ENCODE results near the gene COL5A2. TPM values are rescaled to one million over a fixed set of nuclear protein-coding genes. Genes with fewer than 3 reads are reported as not detected.

Gene COL5A2
- total RNA-seq, 4 donors from 2014 or later = 16.1 to 62.8 (median 33.1) TPM

DNA sequence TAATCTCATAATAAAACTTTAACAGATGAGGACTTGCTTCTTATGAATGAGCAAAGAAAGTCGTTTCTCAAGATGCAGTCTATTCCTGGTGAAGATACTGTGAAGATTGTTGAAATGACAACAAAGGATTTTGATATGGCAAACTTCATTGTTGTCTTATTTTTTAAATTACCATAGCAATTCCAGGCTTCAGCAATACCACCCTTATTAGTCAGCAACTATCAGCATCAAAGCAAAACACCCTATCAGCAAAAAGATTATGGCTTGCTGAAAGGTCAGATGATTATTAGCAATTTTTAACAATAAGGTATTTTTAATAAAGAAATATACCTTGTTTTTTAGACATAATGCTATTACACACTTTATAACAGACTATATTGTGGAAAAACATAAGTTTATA lies 88.3 kb downstream of the COL5A2 start:
- peaks cover 0 to 11% (median 3%) of the 10 kb centered on the region in 4 donors for H3K4me1 ChIP-seq
- TF ChIP-seq, protein P1, sequence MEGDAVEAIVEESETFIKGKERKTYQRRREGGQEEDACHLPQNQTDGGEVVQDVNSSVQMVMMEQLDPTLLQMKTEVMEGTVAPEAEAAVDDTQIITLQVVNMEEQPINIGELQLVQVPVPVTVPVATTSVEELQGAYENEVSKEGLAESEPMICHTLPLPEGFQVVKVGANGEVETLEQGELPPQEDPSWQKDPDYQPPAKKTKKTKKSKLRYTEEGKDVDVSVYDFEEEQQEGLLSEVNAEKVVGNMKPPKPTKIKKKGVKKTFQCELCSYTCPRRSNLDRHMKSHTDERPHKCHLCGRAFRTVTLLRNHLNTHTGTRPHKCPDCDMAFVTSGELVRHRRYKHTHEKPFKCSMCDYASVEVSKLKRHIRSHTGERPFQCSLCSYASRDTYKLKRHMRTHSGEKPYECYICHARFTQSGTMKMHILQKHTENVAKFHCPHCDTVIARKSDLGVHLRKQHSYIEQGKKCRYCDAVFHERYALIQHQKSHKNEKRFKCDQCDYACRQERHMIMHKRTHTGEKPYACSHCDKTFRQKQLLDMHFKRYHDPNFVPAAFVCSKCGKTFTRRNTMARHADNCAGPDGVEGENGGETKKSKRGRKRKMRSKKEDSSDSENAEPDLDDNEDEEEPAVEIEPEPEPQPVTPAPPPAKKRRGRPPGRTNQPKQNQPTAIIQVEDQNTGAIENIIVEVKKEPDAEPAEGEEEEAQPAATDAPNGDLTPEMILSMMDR (IDR thresholded peaks at IDR 0.05) = no peak
- no peak for TF ChIP-seq POLR2AphosphoS5 (IDR thresholded peaks at IDR 0.05)
- no peak for TF ChIP-seq POLR2A (IDR thresholded peaks at IDR 0.05)
- no peak for TF ChIP-seq EP300 (IDR thresholded peaks at IDR 0.05; ENCODE audit: low read depth)
- H3K27me3 ChIP-seq = no peaks in the 10 kb centered on the region
- in situ Hi-C loops (cut with MboI; ENCODE audit: low pct_ligation_motif_present in 1 of 4, low pct_unique_long_range_greater_than_20kb in 1 of 4, low sequenced_read_pairs in 3 of 4) (loop anchor here in 3 of 4 donors (10.0 to 25.0 kb wide), 3 partner anchors 194 to 324 kb away; no protein-coding TSS in a partner anchor), intact Hi-C loops (cut with DNase I; ENCODE audit: low total_unique reads) (loop anchor here (10.0 kb wide), 1 partner anchor 324 kb away; no protein-coding TSS in a partner anchor)
- H3K9me3 ChIP-seq = no peaks in the 10 kb centered on the region
- WGBS, 2 donors (ENCODE audit: low coverage in 1 of 2) = 31 to 53% methylated on average over 1 of the region's 1 CpG
- H3K36me3 ChIP-seq = peaks cover 0 to 7% (median 0%) of the 10 kb centered on the region in 4 donors
- H3K27ac ChIP-seq = peak overlapping the region in 2 of 4 donors; percentile 55 to 62
- H3K4me3 ChIP-seq = no peak overlapping the region
- no peak for DNase-seq

DNA sequence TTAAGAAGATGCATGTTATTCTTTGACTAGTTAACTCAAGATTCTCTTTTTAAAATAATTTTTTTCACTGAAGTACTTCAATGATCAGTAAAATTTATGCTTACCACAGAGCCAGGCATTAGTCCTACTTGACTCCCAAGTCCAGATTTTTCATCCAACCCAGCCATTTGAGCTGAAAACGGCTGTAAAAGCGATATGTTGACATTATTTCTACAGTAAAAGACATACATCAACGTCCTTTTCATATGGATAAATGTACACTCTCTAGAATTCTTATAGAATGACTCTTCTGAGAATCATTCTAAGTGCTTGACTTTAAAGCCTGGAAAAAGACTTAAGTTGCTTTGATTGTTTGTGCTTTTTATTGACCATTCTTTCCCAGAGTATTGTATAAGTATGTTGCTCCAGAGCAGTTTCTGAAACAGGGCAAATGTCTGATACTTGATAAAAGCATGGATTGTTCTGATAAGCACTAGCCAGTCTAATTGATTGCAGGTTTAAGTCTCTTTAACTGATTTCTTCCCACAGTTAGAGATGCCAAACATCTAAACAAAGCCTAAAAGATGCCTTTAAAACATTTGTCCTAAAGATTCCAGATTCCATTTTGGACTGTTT lies 90.9 kb downstream of the COL5A2 start:
- no peak for DNase-seq
- 23 to 42% methylated on average over 3 of the region's 3 CpGs for WGBS, 2 donors (ENCODE audit: low coverage in 1 of 2)
- TF ChIP-seq EP300 (IDR thresholded peaks at IDR 0.05; ENCODE audit: low read depth) (no peak), POLR2AphosphoS5 (IDR thresholded peaks at IDR 0.05) (no peak), POLR2A (IDR thresholded peaks at IDR 0.05) (no peak)
- TF ChIP-seq, protein P1 (IDR thresholded peaks at IDR 0.05) = no peak

DNA sequence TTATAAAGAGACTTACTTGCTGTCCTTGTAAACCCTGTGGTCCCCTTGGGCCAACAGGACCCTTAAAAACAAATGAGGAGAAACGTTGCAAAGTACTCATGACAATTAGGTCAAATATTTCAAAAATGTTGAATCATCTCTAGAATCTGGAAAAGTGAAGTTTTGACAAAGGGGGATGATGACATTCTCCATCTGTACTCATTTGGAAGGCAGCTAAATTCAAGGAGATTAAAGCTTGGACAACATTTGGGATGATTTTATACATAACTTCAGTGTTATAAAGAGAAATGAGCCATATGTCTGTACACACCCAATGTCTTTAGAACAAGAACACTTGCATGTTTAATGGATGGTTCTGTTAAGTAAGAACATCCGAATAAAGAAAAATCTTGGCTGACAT lies 92.9 kb downstream of the COL5A2 start:
- Histone ChIP-seq H3K4me3 (no peak overlapping the region), H3K4me1 (peaks cover 0 to 14% (median 0%) of the 10 kb centered on the region in 4 donors), H3K27me3 (no peaks in the 10 kb centered on the region), H3K27ac (no peak overlapping the region), H3K9me3 (no peaks in the 10 kb centered on the region), H3K36me3 (peaks cover 0 to 12% (median 0%) of the 10 kb centered on the region in 4 donors)
- TF ChIP-seq, protein P1 (IDR thresholded peaks at IDR 0.05) = no peak
- TF ChIP-seq POLR2AphosphoS5 (IDR thresholded peaks at IDR 0.05) = peak in 1 of 3 donors; percentile 45
- no peak for DNase-seq
- WGBS, 2 donors (ENCODE audit: low coverage in 1 of 2) = 50 to 53% methylated on average over 2 of the region's 2 CpGs
- in situ Hi-C loops (cut with MboI; ENCODE audit: low pct_ligation_motif_present in 1 of 4, low pct_unique_long_range_greater_than_20kb in 1 of 4, low sequenced_read_pairs in 3 of 4) = loop anchor here in 1 of 4 donors (25.0 kb wide), 1 partner anchor 201 kb away; no protein-coding TSS in a partner anchor
- intact Hi-C loops (cut with DNase I; ENCODE audit: low total_unique reads) = loop anchor here (10.0 kb wide), 1 partner anchor 92 kb away; no protein-coding TSS in a partner anchor

More for the DNA sequence above, 90.9 kb downstream of the COL5A2 start:
- Histone ChIP-seq H3K27ac (no peak overlapping the region), H3K4me1 (peaks cover 0 to 12% (median 3%) of the 10 kb centered on the region in 4 donors), H3K4me3 (no peak overlapping the region), H3K36me3 (peaks cover 0 to 12% (median 0%) of the 10 kb centered on the region in 4 donors), H3K27me3 (no peaks in the 10 kb centered on the region), H3K9me3 (no peaks in the 10 kb centered on the region)
- in situ Hi-C loops (cut with MboI; ENCODE audit: low pct_ligation_motif_present in 1 of 4, low pct_unique_long_range_greater_than_20kb in 1 of 4, low sequenced_read_pairs in 3 of 4) = loop anchor here in 1 of 4 donors (25.0 kb wide), 1 partner anchor 199 kb away; no protein-coding TSS in a partner anchor
- intact Hi-C loops (cut with DNase I; ENCODE audit: low total_unique reads) = loop anchor here (10.0 kb wide), 1 partner anchor 94 kb away; no protein-coding TSS in a partner anchor

DNA sequence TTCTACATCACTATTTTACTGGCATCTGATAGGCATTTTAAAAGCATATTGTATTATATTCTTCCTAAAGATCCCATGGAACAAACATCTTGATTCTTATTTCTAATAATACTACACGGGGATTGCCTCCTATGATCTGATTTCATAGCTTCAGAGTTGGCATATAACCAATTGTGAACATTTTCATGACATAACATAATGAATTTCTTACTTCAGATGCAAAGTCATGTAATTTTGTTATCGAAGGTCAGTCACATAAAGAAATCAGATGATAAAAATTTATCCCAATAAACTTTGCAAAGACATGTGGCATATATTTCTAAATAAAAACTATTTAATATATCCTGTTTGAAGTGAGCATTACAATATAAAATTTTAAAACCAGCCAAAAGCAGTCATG lies 93.3 kb downstream of the COL5A2 start:
- TF ChIP-seq POLR2A (IDR thresholded peaks at IDR 0.05) (no peak), POLR2AphosphoS5 (IDR thresholded peaks at IDR 0.05) (no peak), EP300 (IDR thresholded peaks at IDR 0.05; ENCODE audit: low read depth) (no peak)
- TF ChIP-seq, protein P1 (IDR thresholded peaks at IDR 0.05) = no peak
- 55 to 64% methylated on average over 2 of the region's 2 CpGs for WGBS, 2 donors (ENCODE audit: low coverage in 1 of 2)
- Histone ChIP-seq H3K4me1 (peaks cover 0 to 14% (median 0%) of the 10 kb centered on the region in 4 donors), H3K4me3 (no peak overlapping the region), H3K9me3 (no peaks in the 10 kb centered on the region), H3K27ac (no peak overlapping the region), H3K36me3 (peaks cover 0 to 12% (median 0%) of the 10 kb centered on the region in 4 donors), H3K27me3 (no peaks in the 10 kb centered on the region)
- intact Hi-C loops (cut with DNase I; ENCODE audit: low total_unique reads) (loop anchor here (10.0 kb wide), 1 partner anchor 91 kb away; no protein-coding TSS in a partner anchor), in situ Hi-C loops (cut with MboI; ENCODE audit: low pct_ligation_motif_present in 1 of 4, low pct_unique_long_range_greater_than_20kb in 1 of 4, low sequenced_read_pairs in 3 of 4) (loop anchor here in 1 of 4 donors (25.0 kb wide), 1 partner anchor 201 kb away; no protein-coding TSS in a partner anchor)
- DNase-seq = no peak
